ENCODE measurements around the gene DAP.

The DAP gene

DNA sequence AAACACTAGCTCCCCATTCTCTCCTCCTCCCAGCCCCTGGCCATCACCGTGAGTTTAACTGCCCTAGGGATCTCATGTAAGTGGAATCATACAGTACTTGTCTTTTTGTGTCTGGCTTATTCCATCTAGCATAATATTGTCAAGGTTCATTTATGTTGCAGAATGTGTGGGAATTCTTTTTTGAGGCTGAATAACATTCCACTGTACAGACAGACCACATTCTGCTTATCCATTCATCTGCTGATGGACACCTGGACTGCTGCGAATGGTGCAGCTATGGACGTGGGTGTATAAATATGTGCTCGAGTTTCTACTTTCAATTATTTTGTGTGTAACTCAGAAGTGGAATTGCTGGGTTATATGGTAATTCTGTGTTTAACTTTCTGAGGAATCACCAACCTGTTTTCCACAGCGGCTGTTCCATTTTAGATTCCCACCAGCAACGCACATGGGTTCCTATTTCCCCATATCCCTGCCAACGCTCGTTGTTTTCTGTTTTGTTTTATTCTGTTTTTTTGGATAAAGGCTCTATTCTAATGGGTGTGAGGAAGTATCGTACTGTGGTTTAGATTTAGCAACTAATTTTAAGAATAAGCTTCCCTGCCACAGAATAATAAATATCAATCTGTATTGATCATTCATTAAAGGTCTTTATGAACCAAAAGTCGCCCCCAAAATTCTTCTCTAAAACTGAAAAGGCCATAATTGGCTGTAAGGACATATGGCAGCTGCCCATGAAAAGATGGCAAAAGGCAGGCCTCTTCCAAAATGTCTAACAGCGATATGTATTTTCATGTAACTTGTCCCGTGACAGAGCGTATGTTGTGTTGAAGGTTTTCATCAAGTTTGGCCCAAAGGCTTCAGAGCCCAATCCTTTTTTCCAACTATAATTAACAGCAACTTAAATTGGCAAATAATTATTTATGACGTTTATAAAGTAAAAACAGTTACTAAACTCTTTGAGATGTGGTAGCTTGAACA, 70.3 kb downstream of the DAP start:
- no peak for DNase-seq (ENCODE audit: low read depth, low spot score)

DNA sequence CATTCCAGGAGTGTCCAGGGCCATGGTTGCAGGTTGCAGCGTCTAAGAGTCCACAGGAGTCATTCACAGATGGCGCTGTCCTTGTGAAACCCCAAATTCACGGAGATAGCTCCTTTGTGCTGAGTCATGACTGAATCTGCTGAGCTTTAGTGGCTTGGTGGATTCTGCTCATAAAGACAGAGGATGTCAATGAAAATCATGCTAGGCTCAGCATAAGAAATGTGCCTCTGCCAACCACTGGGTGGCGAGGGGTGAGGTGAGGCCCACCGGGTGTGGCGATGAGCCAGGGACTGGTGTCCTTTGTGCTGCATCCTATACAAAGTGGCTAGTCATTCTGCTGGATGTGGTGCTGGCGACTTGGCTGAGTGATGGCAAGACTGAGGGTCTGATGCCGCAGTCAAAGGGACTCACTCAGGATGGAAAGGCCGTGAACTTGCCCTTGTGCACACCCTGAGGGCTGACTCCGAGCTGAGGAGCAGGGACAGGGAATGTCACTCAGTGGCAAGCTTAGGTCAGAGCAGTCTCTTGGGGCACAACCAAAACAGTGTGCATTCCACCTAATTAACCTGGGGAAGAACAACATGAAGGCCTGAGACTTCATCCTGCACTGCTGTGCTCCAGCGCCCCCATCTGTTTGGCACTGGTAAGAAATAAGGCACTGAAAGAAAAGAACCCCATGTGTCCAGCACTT, 71.5 kb downstream of the DAP start:
- DNase-seq (ENCODE audit: low read depth, low spot score), result no peak

DNA sequence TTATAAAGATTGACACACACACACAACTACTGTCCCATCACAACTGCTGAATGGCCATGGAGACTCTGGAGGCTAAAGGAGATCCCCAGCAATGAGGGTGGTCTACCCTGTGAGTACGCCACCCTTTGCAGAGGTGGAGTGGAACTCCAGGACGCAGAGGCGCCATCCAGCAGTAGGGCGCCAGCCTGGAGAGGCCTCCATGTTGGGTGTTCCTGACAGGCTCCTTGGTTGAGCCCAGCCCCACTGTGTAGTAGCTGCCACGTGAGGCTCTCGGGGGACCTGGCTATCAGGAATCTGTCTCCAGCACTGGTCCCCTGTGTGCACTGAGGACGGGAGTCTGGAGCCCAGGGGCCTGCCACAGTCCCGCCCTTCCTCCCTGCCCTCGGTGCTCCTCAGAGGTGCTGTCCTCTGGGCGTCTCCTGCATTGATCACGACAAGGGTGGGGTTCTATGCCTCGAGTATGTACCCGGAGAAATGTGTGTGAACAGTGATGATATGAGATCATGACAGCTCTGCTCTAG, 72.3 kb downstream of the DAP start:
- DNase-seq (ENCODE audit: low read depth, low spot score), result no peak

DNA sequence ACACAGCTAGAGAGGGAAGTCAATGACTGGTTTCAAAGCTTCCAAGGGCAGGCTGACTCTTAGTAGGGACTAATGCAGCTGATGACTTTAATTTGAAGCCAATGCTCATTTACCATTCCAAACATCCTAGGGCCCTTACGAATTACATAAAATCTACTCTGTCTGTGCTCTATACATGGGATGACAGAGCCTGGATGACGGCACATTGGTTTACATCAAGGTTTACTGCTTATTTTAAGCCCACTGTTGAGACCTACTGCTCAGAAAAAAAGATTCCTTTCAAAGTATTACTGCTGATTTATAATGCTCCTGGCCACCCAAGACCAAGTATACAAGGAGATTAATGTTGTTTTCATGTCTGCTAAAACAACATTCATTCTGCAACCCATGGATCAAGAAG, 74.1 kb downstream of the DAP start:
- no peak for DNase-seq (ENCODE audit: low read depth, low spot score)

GRCh38 chr5:10685115-10685521, 75.9 kb downstream of the DAP start:
- no peak for DNase-seq (ENCODE audit: low read depth, low spot score)

GRCh38 chr5:10684303-10685086, 76.5 kb downstream of the DAP start:
- no peak for DNase-seq (ENCODE audit: low read depth, low spot score)

DNA sequence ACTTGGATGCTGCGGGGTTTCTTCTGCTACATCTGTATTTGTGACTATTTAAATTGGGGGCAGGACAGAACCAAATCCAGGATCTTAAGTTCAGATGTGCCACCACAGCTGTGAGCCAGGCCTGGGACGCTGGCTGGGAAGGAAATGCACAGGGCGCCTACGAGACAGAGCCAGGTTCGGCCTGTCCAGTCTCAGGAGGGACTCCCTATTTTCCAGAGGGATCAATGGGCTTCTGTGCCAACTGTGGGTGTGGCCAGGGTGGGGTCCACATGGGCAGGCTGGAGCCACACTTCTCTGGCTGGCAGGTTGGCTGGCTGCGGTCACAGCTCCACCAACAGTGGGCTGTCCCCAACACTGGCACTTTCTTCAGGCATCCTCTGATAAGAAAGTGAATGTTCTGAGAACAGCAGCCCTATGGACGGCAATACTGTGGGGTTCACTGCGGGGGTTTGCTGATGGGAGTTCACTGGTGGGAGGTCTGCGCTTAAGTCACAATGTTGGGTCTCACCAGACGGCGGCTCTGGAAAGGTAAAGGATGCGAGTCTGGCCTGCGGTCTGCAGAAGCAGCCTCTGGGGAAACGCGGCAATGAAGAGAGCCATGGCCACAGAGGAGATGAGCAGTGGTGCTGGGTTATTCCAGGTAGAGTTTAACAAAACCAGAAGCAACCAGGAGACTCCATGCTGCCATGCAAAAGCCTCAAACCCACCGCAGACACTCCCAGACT, 78.1 kb downstream of the DAP start:
- no peak for DNase-seq (ENCODE audit: low read depth, low spot score)

GRCh38 chr5:10681731-10682679, 79.0 kb downstream of the DAP start:
- no peak for DNase-seq (ENCODE audit: low read depth, low spot score)

DNA sequence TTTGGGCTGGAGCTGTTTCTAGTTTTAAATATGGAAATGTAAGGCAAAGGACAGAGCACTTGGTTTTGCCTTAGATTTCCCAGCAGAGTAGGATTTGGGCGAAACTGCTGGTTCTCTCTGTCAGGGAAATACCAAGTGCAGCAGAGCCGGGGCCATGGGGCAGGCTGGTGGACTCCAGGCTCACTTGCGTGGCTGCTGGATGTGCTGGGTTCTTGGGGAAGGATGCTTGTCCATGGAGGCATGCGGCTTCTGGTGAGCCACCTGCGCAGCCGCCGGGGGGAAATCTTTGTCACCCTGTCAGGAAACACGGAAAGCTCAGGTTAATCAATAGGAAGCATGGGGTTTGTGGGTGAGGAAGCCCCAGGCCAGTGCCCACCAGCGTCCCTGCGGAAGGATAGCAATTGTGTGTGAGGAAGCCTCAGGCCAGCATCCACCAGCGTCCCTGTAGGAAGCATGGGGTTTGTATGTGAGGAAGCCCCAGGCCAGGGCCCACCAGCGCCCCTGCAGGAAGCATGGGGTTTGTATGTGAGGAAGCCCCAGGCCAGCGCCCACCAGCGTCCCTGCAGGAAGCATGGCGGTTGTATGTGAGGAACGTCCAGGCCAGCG, 80.1 kb downstream of the DAP start:
- no peak for DNase-seq (ENCODE audit: low read depth, low spot score)

- no peak for DNase-seq (ENCODE audit: low read depth, low spot score)
These were observed 81.6 kb downstream of the DAP start for GRCh38 chr5:10679336-10679988.

GRCh38 chr5:10678244-10678643, 82.8 kb downstream of the DAP start:
- no peak for DNase-seq (ENCODE audit: low read depth, low spot score)

DNA sequence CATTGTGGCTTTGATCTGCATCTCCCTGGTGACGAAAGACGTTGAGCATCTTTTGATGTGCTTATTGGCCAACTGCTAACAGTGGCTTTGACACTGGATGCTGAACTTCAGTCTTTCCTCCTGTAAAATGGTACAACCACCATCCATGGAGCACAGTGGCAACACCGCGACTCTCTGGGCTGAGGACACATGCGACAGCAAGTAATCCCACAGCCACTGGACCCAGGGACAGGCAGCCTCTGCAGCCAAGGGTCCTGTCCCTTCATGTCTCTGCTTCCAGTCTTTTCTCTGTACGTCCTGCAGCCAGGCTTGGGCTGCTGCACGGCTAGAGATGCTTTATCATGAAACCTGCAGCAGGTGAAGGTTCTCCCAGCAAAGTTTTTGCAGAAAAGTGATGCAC, 83.5 kb downstream of the DAP start:
- DNase-seq (ENCODE audit: low read depth, low spot score), result no peak

GRCh38 chr5:10676946-10677345, 84.1 kb downstream of the DAP start:
- DNase-seq (ENCODE audit: low read depth, low spot score), result no peak

- DNase-seq (ENCODE audit: low read depth, low spot score), result no peak
These were observed 84.8 kb downstream of the DAP start for GRCh38 chr5:10676224-10676623.

- DNase-seq (ENCODE audit: low read depth, low spot score), result no peak
These were observed 85.8 kb downstream of the DAP start for GRCh38 chr5:10675177-10675700.

DNA sequence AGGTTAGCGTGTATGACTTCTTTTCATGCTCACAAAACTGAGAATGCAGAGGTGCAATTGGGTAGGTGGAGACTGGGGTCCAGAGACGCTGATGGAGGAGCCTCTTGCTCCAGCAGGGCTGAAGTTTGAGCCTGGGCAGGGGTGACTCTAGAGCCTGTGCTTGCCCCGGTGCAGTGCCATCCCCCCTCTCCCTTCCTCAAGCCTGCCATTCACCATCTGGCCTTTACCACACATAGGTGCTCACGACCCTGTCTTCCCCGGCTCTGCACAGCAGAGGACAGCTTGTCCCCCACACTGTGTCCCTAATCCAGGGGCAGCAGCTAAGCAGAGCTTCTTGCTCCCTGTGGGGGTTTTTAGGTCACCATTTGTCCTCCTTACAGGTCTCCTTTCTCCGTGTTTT, 86.5 kb downstream of the DAP start:
- no peak for DNase-seq (ENCODE audit: low read depth, low spot score)

GRCh38 chr5:10674096-10674495, 86.9 kb downstream of the DAP start:
- no peak for DNase-seq (ENCODE audit: low read depth, low spot score)

- no peak for DNase-seq (ENCODE audit: low read depth, low spot score)
These were observed 87.6 kb downstream of the DAP start for GRCh38 chr5:10673407-10673806.

DNA sequence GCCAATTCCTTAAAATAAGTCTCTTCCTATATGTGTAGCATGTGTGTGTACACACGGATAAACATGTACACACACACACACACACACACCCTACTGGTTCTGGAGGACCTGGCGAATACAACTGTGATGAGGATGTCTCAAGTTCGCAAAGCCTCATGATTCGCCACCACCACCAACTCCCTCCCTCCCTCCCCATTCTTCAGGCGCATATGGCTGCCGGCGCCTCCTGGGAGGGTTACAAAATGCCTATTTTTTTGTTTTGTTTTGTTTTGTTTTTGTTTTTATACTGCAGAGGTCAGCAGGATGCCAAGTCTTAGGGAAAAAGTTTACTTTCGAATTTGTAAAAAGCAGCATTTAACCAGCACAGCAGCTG, 88.0 kb downstream of the DAP start:
- no peak for DNase-seq (ENCODE audit: low read depth, low spot score)
